Spinal cord (tissue), 10 donors: ENCODE results near the gene SPSB4. TPM values are rescaled to one million over a fixed set of nuclear protein-coding genes. Genes with fewer than 3 reads are reported as not detected.

Experiments
- DNase-seq, 6 donors: peaks; one replicate each; pipeline versions ENCODE4 v3.0.0 to v3.0.0-alpha.2; 2013 to 2015; ENCODE audit warnings: low spot score in 6 of 6, low read depth in 4 of 6
- H3K27ac ChIP-seq: one replicate; pipeline ENCODE4 v1.5.1; 2013; ENCODE audit warnings: low read depth, low read length, control low read depth
- H3K27me3 ChIP-seq: one replicate; pipeline ENCODE4 v1.6.1; 2013; ENCODE audit warnings: low read length; ENCODE audit not compliant: control insufficient read depth, insufficient read depth
- H3K36me3 ChIP-seq: one replicate; pipeline ENCODE4 v1.6.1; 2013; ENCODE audit warnings: low read length; ENCODE audit not compliant: control insufficient read depth, insufficient read depth
- H3K4me1 ChIP-seq: one replicate; pipeline ENCODE4 v1.6.1; 2013; ENCODE audit warnings: low read length; ENCODE audit not compliant: control insufficient read depth, insufficient read depth
- H3K4me3 ChIP-seq: one replicate; pipeline ENCODE4 v1.5.1; 2013; ENCODE audit warnings: low read depth, low read length, control low read depth
- H3K9me3 ChIP-seq: one replicate; pipeline ENCODE4 v1.6.1; 2013; ENCODE audit warnings: low read length; ENCODE audit not compliant: control insufficient read depth, insufficient read depth
- WGBS: methylation state at CpG from one replicate; pipeline ENCODE4 v1.1.5; 2013; ENCODE audit warnings: missing lambda C conversion rate; ENCODE audit not compliant: insufficient coverage; 5-methylcytosine and 5-hydroxymethylcytosine counted together
- polyA plus RNA-seq, 2 donors: library from polyadenylated mRNA; unstranded; fragments of 120-200 nt; gene quantifications; one replicate each; pipeline ENCODE4 v1.2.1, GENCODE V29; 2013; ENCODE audit not compliant: insufficient read length in 2 of 2
- total RNA-seq, 2 donors: library from RNA; depleted of rRNA in 1 of 2; stranded (reverse); fragments of 120-200 nt in 1 of 2; fragments of >200 nt in 1 of 2; gene quantifications; one replicate each; pipeline versions ENCODE4 v1.2.3 to v1.2.4, GENCODE V29; 2013 to 2014
- donor health status: healthy.

Gene SPSB4
- total and polyA plus RNA-seq, 4 donors, result 5.3 to 22.8 (median 14.3) TPM

DNA sequence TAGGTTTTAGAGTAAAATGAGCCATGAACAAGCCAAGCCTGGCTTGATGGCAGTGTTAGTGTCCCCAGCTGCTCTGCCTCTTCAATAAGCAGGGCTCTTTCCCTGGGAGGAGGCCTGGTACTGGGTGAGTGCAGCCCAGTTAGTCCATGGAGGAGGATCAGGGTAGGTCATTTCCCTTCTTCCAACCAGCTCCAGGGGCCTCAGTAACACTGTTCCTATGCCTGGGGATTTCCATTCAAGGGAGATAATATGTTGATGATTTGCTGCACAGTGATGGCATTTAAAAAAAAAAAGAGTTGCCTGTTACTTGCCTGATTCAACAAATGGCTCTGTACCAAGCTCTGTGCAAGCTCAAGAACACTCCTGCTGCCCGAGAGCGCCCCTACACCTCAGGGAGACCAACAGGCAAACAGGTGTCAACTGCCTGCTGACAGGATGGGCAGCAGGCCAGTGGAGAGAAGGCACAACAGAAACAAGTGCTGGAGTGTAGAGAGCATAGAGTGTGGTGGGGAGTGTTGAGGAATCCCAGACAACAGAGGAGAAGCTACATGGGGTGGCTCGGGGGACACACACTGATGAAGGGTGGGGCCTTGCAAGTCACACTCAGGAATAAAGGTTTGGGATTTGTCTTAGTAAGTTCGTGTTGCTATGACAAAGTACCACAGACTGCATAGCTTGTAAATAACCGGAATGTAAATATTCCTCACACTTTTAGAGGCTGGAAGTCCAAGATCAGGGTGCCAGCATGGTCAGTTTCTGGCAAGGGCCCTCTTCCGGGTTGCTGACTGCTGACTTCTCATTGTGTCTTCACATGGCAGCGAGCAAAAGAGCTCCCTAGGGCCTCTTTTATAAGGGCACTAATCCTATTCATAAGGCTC is 101.9 kb downstream of the SPSB4 start:
- no peak for DNase-seq
- WGBS, result 87% methylated on average over 6 of the region's 7 CpGs

GRCh38 chr3:141153679-141153966 is 102.5 kb downstream of the SPSB4 start:
- Histone ChIP-seq H3K27me3 (no peaks in the 10 kb centered on the region), H3K36me3 (peaks cover 3% of the 10 kb centered on the region), H3K4me3 (no peak overlapping the region), H3K9me3 (peaks cover 2% of the 10 kb centered on the region), H3K27ac (no peak overlapping the region), H3K4me1 (peaks cover 18% of the 10 kb centered on the region)
- no peak for DNase-seq
- WGBS, result 46% methylated on average over 1 of the region's 1 CpG

More for the DNA sequence above, 101.9 kb downstream of the SPSB4 start:
- Histone ChIP-seq H3K4me1 (peaks cover 19% of the 10 kb centered on the region), H3K4me3 (no peak overlapping the region), H3K9me3 (peaks cover 2% of the 10 kb centered on the region), H3K27me3 (no peaks in the 10 kb centered on the region), H3K36me3 (peaks cover 5% of the 10 kb centered on the region), H3K27ac (no peak overlapping the region)

DNA sequence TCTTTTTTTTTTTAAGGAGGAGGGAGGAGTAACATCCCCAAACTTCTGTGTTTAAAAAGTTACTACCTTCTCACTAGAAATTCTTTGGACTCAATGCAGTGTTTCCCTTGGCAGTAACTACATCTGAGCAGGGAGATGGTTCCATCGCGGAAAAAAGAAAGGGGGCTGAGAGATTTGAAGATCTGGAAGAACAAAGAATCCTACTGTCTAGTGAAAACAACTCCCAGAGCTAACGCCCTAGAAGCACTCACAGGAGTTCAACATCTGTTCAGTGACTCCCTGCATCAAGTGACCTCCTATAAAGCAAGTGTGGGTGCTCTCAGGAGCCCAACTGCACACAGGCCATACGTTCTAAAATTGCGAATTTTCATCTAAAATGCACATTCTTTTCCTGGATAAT is 113.7 kb downstream of the SPSB4 start:
- no peaks in the 10 kb centered on the region for H3K27me3 ChIP-seq
- WGBS, result 63% methylated on average over 3 of the region's 5 CpGs
- H3K4me1 ChIP-seq, result no peaks in the 10 kb centered on the region
- H3K9me3 ChIP-seq, result peaks cover 6% of the 10 kb centered on the region
- DNase-seq, result peak in 1 of 6 donors; percentile 40
- no peaks in the 10 kb centered on the region for H3K36me3 ChIP-seq
- no peak overlapping the region for H3K4me3 ChIP-seq
- H3K27ac ChIP-seq, result no peak overlapping the region

DNA sequence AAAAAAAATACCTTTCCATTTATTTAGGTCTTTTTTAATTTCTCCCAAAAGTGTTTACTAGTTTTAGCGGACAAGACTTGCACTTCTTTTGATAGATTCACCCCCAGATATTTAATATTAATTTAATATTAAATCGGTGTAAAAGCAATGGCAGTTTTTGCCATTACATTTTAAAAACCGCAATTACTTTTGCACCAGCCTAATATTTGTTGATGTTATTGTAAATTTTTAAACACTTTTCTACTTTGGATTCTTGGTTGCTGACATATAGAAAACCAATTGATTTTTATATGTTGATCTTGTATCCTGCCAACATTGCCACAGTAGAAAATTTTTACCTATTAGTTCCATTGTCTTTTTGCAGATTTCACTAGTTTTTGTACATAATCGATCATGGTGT is 116.5 kb downstream of the SPSB4 start:
- H3K9me3 ChIP-seq, result peaks cover 2% of the 10 kb centered on the region
- no peaks in the 10 kb centered on the region for H3K36me3 ChIP-seq
- WGBS, result no CpG with 5 or more reads among the region's 4 CpGs
- no peak for DNase-seq
- H3K4me1 ChIP-seq, result no peaks in the 10 kb centered on the region
- no peak overlapping the region for H3K27ac ChIP-seq
- no peaks in the 10 kb centered on the region for H3K27me3 ChIP-seq
- no peak overlapping the region for H3K4me3 ChIP-seq

- H3K36me3 ChIP-seq, result no peaks in the 10 kb centered on the region
- DNase-seq, result no peak
- 97% methylated on average over 3 of the region's 4 CpGs for WGBS
- H3K4me3 ChIP-seq, result no peak overlapping the region
- peaks cover 3% of the 10 kb centered on the region for H3K4me1 ChIP-seq
- peaks cover 2% of the 10 kb centered on the region for H3K9me3 ChIP-seq
- no peak overlapping the region for H3K27ac ChIP-seq
- H3K27me3 ChIP-seq, result no peaks in the 10 kb centered on the region
Observed at GRCh38 chr3:141170678-141171295, 119.6 kb downstream of the SPSB4 start.

- no peak for DNase-seq
- Histone ChIP-seq H3K4me3 (no peak overlapping the region), H3K27ac (no peak overlapping the region), H3K27me3 (no peaks in the 10 kb centered on the region), H3K9me3 (no peaks in the 10 kb centered on the region), H3K36me3 (no peaks in the 10 kb centered on the region), H3K4me1 (peaks cover 3% of the 10 kb centered on the region)
- 33% methylated on average over 1 of the region's 2 CpGs for WGBS
Observed at GRCh38 chr3:141174674-141175073, 123.5 kb downstream of the SPSB4 start.

DNA sequence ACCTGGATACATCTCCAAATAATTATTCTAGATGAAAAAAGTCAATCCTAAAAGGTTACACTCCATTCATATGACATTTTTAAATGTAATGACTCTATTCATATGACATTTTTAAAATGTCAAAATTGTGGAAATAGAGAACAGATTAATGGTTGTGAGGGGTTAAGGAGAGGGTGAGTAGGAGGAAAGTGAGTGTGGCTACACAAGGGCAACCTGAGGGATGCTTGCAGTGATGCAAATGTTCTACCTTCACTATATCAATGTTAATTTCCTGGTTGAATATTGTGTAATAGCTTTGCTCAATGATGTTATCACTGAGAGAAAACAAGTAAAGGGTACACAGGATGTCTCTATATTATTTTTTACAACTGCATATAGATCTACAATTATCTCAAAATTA is 125.6 kb downstream of the SPSB4 start:
- peaks cover 3% of the 10 kb centered on the region for H3K4me1 ChIP-seq
- peaks cover 4% of the 10 kb centered on the region for H3K9me3 ChIP-seq
- H3K27ac ChIP-seq, result no peak overlapping the region
- DNase-seq, result no peak
- no peak overlapping the region for H3K4me3 ChIP-seq
- no peaks in the 10 kb centered on the region for H3K36me3 ChIP-seq
- no peaks in the 10 kb centered on the region for H3K27me3 ChIP-seq

- Histone ChIP-seq H3K36me3 (no peaks in the 10 kb centered on the region), H3K27ac (no peak overlapping the region), H3K9me3 (peaks cover 4% of the 10 kb centered on the region), H3K4me3 (no peak overlapping the region), H3K27me3 (no peaks in the 10 kb centered on the region), H3K4me1 (peaks cover 3% of the 10 kb centered on the region)
- WGBS, result 73% methylated on average over 2 of the region's 3 CpGs
- DNase-seq, result no peak
Observed at GRCh38 chr3:141178026-141178425, 126.9 kb downstream of the SPSB4 start.

- peaks cover 3% of the 10 kb centered on the region for H3K4me1 ChIP-seq
- peaks cover 4% of the 10 kb centered on the region for H3K9me3 ChIP-seq
- H3K4me3 ChIP-seq, result no peak overlapping the region
- 90% methylated on average over 2 of the region's 4 CpGs for WGBS
- DNase-seq, result no peak
- H3K27me3 ChIP-seq, result no peaks in the 10 kb centered on the region
- H3K27ac ChIP-seq, result no peak overlapping the region
- H3K36me3 ChIP-seq, result no peaks in the 10 kb centered on the region
Observed at GRCh38 chr3:141178551-141178950, 127.4 kb downstream of the SPSB4 start.

GRCh38 chr3:141179983-141180382 is 128.8 kb downstream of the SPSB4 start:
- Histone ChIP-seq H3K4me1 (no peaks in the 10 kb centered on the region), H3K9me3 (peaks cover 4% of the 10 kb centered on the region), H3K4me3 (no peak overlapping the region), H3K36me3 (no peaks in the 10 kb centered on the region), H3K27me3 (no peaks in the 10 kb centered on the region), H3K27ac (no peak overlapping the region)
- whole genome bisulfite sequencing, result 100% methylated on average over 1 of the region's 1 CpG
- DNase-seq, result no peak
